ENCODE results near the gene PCNX2. TPM values are rescaled to one million over a fixed set of nuclear protein-coding genes. Genes with fewer than 3 reads are reported as not detected.

The PCNX2 gene
- total RNA-seq, 1 experiment from 2014 or later: 15.3 TPM

GRCh38 chr1:233183226-233184020 is 112.1 kb downstream of the PCNX2 start:
- peaks cover 0 to 7% of the 10 kb centered on the region in 2 experiments; a peak in 1 of 4 replicates for H3K36me3 ChIP-seq (ENCODE audit: control insufficient read depth in 1 of 2, insufficient read depth in 2 of 2, low read length in 2 of 2)
- CTCF ChIA-PET: no interaction called here
- H3K4me3 ChIP-seq (replicated peaks in 1 of 2; ENCODE audit: low read depth in 1 of 2, low read length in 2 of 2): no peak overlapping the region
- H3K27ac ChIP-seq (ENCODE audit: low read depth, low read length): no peak overlapping the region
- DNase-seq (ENCODE audit: low read depth, low spot score) (no peak), ATAC-seq (no peak)
- no peaks in the 10 kb centered on the region for H3K9me3 ChIP-seq (ENCODE audit: control insufficient read depth in 1 of 2, insufficient read depth in 1 of 2, low read depth in 1 of 2, low read length in 2 of 2)
- RAD21 ChIA-PET (ENCODE audit: low non-redundant PET in 1 of 2, low total read pairs in 2 of 2, uncharacterized antibody in 2 of 2, unreplicated experiment in 2 of 2): no interaction called here
- no peaks in the 10 kb centered on the region for H3K27me3 ChIP-seq (ENCODE audit: insufficient read depth, low read length)
- TF ChIP-seq FOSL1 (IDR thresholded peaks at IDR 0.05; ENCODE audit: low read depth) (no peak), CEBPB (IDR thresholded peaks at IDR 0.05; ENCODE audit: low read depth) (no peak), TCF7L2 (IDR thresholded peaks at IDR 0.05; ENCODE audit: borderline replicate concordance, extremely low read depth, insufficient read depth, insufficient read length) (no peak), POLR2A (IDR thresholded peaks at IDR 0.05; ENCODE audit: borderline replicate concordance, extremely low read depth, insufficient read depth, insufficient read length) (no peak), RAD21 (IDR thresholded peaks at IDR 0.05; ENCODE audit: low read depth) (no peak), EZH2phosphoT487 (IDR thresholded peaks at IDR 0.05; ENCODE audit: borderline replicate concordance) (no peak), CBX3 (IDR thresholded peaks at IDR 0.05; ENCODE audit: low read depth) (no peak), MAX (IDR thresholded peaks at IDR 0.05) (no peak), ZBTB33 (IDR thresholded peaks at IDR 0.05; ENCODE audit: extremely low read depth, insufficient replicate concordance, low read length) (no peak), SRF (IDR thresholded peaks at IDR 0.05; ENCODE audit: low read depth) (no peak), EZH2 (IDR thresholded peaks at IDR 0.05) (no peak), ATF3 (IDR thresholded peaks at IDR 0.05) (no peak), POLR2AphosphoS5 (IDR thresholded peaks at IDR 0.05; ENCODE audit: low read depth, low read length) (no peak)
- BruUV-seq (replicated peaks): no TSS peak
- no peak overlapping the region for H3K9ac ChIP-seq (ENCODE audit: low read length)
- H3K9me2 ChIP-seq (ENCODE audit: insufficient read depth): no peaks in the 10 kb centered on the region
- no peaks in the 10 kb centered on the region for H3K79me2 ChIP-seq (ENCODE audit: insufficient read depth, low read length)
- H3K4me2 ChIP-seq (ENCODE audit: low read length): no peak overlapping the region
- no peak overlapping the region for H2AFZ ChIP-seq (ENCODE audit: low read depth, low read length, poor library complexity, severe bottlenecking)
- intact Hi-C loops (cut with micrococcal nuclease): no loop called here
- POLR2A ChIA-PET: no interaction called here
- H3K4me1 ChIP-seq (ENCODE audit: control insufficient read depth in 1 of 2, insufficient read depth in 2 of 2, low read length in 2 of 2): peaks cover 4 to 26% of the 10 kb centered on the region in 2 experiments; a peak in 2 of 4 replicates
- H4K20me1 ChIP-seq (ENCODE audit: insufficient read depth): no peaks in the 10 kb centered on the region

Data from HCT116 (cell line).